ENCODE results near the gene NELL2.

The NELL2 gene

DNA sequence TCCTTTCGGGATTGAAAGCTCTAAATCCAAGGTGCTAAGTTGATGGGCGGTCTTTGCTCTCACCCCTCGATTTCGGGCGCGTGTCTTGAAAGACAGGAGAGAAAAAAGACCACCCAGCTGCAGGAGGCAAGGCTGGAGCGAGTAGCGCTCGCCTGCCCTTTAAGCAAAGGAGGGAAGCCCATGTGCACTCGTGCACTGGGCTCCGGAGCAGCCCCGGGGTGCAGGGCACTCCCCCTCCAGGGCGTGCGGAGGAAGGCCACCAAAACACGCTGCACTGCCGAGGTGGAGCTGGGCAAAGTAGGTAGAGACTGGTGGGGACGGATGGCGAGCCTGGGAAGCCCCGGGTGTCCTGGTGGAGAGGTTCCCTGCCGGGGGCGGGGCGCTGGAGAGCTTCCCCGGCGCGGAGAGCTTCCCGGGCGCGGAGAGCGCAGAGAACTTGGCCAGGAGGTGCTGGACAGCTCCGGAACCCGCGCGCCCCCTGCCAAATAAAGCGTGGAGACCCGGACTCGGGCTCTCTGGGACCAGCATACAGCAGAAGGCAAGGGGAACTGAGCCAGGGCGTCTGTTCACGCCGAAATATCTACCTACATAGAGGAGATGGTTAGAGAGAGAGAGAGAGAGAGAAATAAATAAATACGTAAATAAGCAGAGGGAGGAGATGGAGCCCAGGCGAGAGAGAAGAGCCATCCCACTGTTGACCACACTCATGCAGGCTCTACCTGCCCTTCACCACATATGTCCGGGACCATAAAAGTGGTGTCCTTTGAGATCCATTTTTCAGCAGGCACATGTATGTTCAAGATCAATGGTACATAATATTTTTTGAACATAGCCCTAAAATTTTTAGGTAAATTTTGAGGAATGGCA lies 662 bp upstream of the NELL2 start:
- Histone ChIP-seq H3K36me3 (ENCODE audit: control insufficient read depth in 1 of 2, insufficient read depth in 2 of 2, low read length in 2 of 2) (no peaks in the 10 kb centered on the region), H3K9ac (ENCODE audit: low read depth in 1 of 2, low read length in 2 of 2) (no peak overlapping the region), H3K4me1 (ENCODE audit: control insufficient read depth in 1 of 2, insufficient read depth in 2 of 2, low read length in 2 of 2) (peaks cover 12 to 24% of the 10 kb centered on the region in 2 donors), H3K4me3 (ENCODE audit: low read depth in 1 of 2, low read length in 2 of 2) (peak overlapping the region; percentile 72), H3K27me3 (ENCODE audit: control insufficient read depth in 1 of 2, insufficient read depth in 2 of 2, low read length in 2 of 2) (peaks cover 19 to 32% of the 10 kb centered on the region in 2 donors), H3K9me3 (ENCODE audit: control insufficient read depth in 1 of 2, low read length in 2 of 2) (peaks cover 4 to 5% of the 10 kb centered on the region in 2 donors), H3K27ac (ENCODE audit: low read depth, low read length) (no peak overlapping the region)

GRCh38 chr12:44875417-44875953 lies 630 bp downstream of the NELL2 start:
- no peaks in the 10 kb centered on the region for H3K36me3 ChIP-seq (ENCODE audit: control insufficient read depth in 1 of 2, insufficient read depth in 2 of 2, low read length in 2 of 2)
- H3K4me3 ChIP-seq (ENCODE audit: low read depth in 1 of 2, low read length in 2 of 2): peak overlapping the region; percentile 72
- no peak overlapping the region for H3K27ac ChIP-seq (ENCODE audit: low read depth, low read length)
- H3K27me3 ChIP-seq (ENCODE audit: control insufficient read depth in 1 of 2, insufficient read depth in 2 of 2, low read length in 2 of 2): peaks cover 25 to 32% of the 10 kb centered on the region in 2 donors
- peaks cover 0 to under 1% of the 10 kb centered on the region in 2 donors for H3K9me3 ChIP-seq (ENCODE audit: control insufficient read depth in 1 of 2, low read length in 2 of 2)
- peak overlapping the region; percentile 52 to 53 for H3K9ac ChIP-seq (ENCODE audit: low read depth in 1 of 2, low read length in 2 of 2)
- H3K4me1 ChIP-seq (ENCODE audit: control insufficient read depth in 1 of 2, insufficient read depth in 2 of 2, low read length in 2 of 2): peaks cover 12 to 24% of the 10 kb centered on the region in 2 donors

DNA sequence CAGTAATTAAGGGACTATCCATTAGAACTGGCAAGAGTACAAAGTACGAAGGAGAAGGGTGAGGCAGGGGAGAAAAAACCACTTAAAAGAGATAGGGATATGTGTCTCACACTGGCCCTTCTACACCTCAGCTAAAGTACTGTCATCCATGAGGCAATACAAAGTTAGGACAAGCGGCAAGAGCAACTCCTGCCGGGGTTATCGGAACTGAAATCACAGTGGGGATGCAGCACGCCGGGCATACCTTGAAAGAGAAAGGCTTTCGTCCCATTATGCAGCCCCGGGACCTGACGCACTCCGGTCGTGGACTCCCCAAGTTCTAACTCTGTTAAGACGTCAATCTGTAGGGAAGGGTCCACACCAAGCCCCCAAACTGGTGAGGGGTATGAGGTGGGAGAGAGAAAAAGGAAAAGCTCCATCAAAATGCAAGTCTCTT lies 1.1 kb downstream of the NELL2 start:
- no peaks in the 10 kb centered on the region for H3K36me3 ChIP-seq (ENCODE audit: control insufficient read depth in 1 of 2, insufficient read depth in 2 of 2, low read length in 2 of 2)
- peak overlapping the region; percentile 52 to 53 for H3K9ac ChIP-seq (ENCODE audit: low read depth in 1 of 2, low read length in 2 of 2)
- no peaks in the 10 kb centered on the region for H3K9me3 ChIP-seq (ENCODE audit: control insufficient read depth in 1 of 2, low read length in 2 of 2)
- H3K27ac ChIP-seq (ENCODE audit: low read depth, low read length): no peak overlapping the region
- H3K4me1 ChIP-seq (ENCODE audit: control insufficient read depth in 1 of 2, insufficient read depth in 2 of 2, low read length in 2 of 2): peaks cover 12 to 24% of the 10 kb centered on the region in 2 donors
- peaks cover 25 to 32% of the 10 kb centered on the region in 2 donors for H3K27me3 ChIP-seq (ENCODE audit: control insufficient read depth in 1 of 2, insufficient read depth in 2 of 2, low read length in 2 of 2)
- H3K4me3 ChIP-seq (ENCODE audit: low read depth in 1 of 2, low read length in 2 of 2): peak overlapping the region; percentile 72

DNA sequence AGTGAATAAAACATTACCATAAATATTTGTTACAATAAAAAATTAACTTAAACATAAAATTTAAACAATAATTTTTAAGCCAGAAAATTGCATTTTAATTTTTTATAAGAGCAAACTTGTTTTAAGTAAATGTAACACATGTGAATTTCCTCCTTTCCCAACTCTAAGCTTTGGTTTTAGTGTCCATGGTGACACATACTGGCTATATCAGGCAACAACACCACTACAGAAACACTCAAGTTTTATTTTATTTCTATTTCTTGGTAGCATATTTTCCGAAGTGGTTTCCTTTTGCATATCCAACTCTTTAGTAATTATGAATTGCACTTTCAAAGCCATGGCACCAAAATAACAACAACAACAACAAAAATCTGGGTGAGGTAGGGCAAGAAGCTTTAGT lies 2.2 kb downstream of the NELL2 start:
- H3K4me3 ChIP-seq (ENCODE audit: low read depth in 1 of 2, low read length in 2 of 2): no peak overlapping the region
- no peak overlapping the region for H3K27ac ChIP-seq (ENCODE audit: low read depth, low read length)
- peaks cover 12 to 24% of the 10 kb centered on the region in 2 donors for H3K4me1 ChIP-seq (ENCODE audit: control insufficient read depth in 1 of 2, insufficient read depth in 2 of 2, low read length in 2 of 2)
- peaks cover 25 to 41% of the 10 kb centered on the region in 2 donors for H3K27me3 ChIP-seq (ENCODE audit: control insufficient read depth in 1 of 2, insufficient read depth in 2 of 2, low read length in 2 of 2)
- H3K36me3 ChIP-seq (ENCODE audit: control insufficient read depth in 1 of 2, insufficient read depth in 2 of 2, low read length in 2 of 2): no peaks in the 10 kb centered on the region
- H3K9me3 ChIP-seq (ENCODE audit: control insufficient read depth in 1 of 2, low read length in 2 of 2): no peaks in the 10 kb centered on the region
- no peak overlapping the region for H3K9ac ChIP-seq (ENCODE audit: low read depth in 1 of 2, low read length in 2 of 2)

DNA sequence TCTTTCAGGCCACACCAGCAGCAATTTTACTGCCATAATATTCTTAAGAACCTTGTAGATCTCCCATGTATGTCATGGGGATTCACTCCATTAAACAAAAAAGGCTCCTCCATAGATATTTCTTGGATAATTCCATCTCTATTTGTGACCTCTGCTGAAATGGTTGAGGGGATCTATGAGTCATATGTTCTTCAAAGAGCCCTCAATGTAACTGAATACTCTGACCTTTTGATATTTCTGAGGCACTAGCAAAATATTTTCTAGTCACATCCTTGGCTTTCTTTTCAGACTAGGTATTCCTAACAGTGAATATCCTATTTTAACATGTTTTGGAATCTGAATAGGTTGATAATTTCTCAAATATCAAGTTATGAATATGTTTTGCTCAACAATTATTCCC lies 6.6 kb downstream of the NELL2 start:
- H3K27me3 ChIP-seq (ENCODE audit: control insufficient read depth in 1 of 2, insufficient read depth in 2 of 2, low read length in 2 of 2): peaks cover 10 to 14% of the 10 kb centered on the region in 2 donors
- H3K9me3 ChIP-seq (ENCODE audit: control insufficient read depth in 1 of 2, low read length in 2 of 2): no peaks in the 10 kb centered on the region
- H3K4me3 ChIP-seq (ENCODE audit: low read depth in 1 of 2, low read length in 2 of 2): no peak overlapping the region
- H3K27ac ChIP-seq (ENCODE audit: low read depth, low read length): no peak overlapping the region
- no peaks in the 10 kb centered on the region for H3K36me3 ChIP-seq (ENCODE audit: control insufficient read depth in 1 of 2, insufficient read depth in 2 of 2, low read length in 2 of 2)
- peaks cover under 1% of the 10 kb centered on the region in 2 donors for H3K4me1 ChIP-seq (ENCODE audit: control insufficient read depth in 1 of 2, insufficient read depth in 2 of 2, low read length in 2 of 2)
- no peak overlapping the region for H3K9ac ChIP-seq (ENCODE audit: low read depth in 1 of 2, low read length in 2 of 2)

DNA sequence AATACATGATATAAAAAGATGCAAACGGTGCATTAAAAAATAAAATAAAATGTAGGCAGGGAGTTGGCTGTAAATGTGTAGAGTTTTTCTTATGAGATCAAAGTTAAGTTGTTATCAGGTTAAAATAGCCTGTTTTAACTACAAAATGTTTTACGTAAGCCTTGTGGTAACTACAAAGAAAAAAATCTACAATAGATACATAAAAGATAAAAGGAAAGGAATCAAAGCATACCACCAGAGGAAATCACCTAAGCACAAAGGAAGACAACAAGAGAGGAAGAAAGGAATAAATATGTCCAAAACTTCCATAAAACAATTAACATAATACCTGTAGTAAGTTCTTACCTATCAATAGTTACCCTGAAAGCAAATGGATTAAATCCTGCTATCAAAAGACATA lies 12.2 kb downstream of the NELL2 start:
- H3K27ac ChIP-seq (ENCODE audit: low read depth, low read length): no peak overlapping the region
- no peaks in the 10 kb centered on the region for H3K4me1 ChIP-seq (ENCODE audit: control insufficient read depth in 1 of 2, insufficient read depth in 2 of 2, low read length in 2 of 2)
- H3K36me3 ChIP-seq (ENCODE audit: control insufficient read depth in 1 of 2, insufficient read depth in 2 of 2, low read length in 2 of 2): no peaks in the 10 kb centered on the region
- H3K9ac ChIP-seq (ENCODE audit: low read depth in 1 of 2, low read length in 2 of 2): no peak overlapping the region
- no peaks in the 10 kb centered on the region for H3K27me3 ChIP-seq (ENCODE audit: control insufficient read depth in 1 of 2, insufficient read depth in 2 of 2, low read length in 2 of 2)
- H3K9me3 ChIP-seq (ENCODE audit: control insufficient read depth in 1 of 2, low read length in 2 of 2): no peaks in the 10 kb centered on the region
- no peak overlapping the region for H3K4me3 ChIP-seq (ENCODE audit: low read depth in 1 of 2, low read length in 2 of 2)

GRCh38 chr12:44859998-44860689 lies 16.0 kb downstream of the NELL2 start:
- no peaks in the 10 kb centered on the region for H3K27me3 ChIP-seq (ENCODE audit: control insufficient read depth in 1 of 2, insufficient read depth in 2 of 2, low read length in 2 of 2)
- no peaks in the 10 kb centered on the region for H3K36me3 ChIP-seq (ENCODE audit: control insufficient read depth in 1 of 2, insufficient read depth in 2 of 2, low read length in 2 of 2)
- H3K4me1 ChIP-seq (ENCODE audit: control insufficient read depth in 1 of 2, insufficient read depth in 2 of 2, low read length in 2 of 2): no peaks in the 10 kb centered on the region
- H3K9ac ChIP-seq (ENCODE audit: low read depth in 1 of 2, low read length in 2 of 2): no peak overlapping the region
- H3K9me3 ChIP-seq (ENCODE audit: control insufficient read depth in 1 of 2, low read length in 2 of 2): no peaks in the 10 kb centered on the region
- no peak overlapping the region for H3K4me3 ChIP-seq (ENCODE audit: low read depth in 1 of 2, low read length in 2 of 2)
- H3K27ac ChIP-seq (ENCODE audit: low read depth, low read length): no peak overlapping the region

- no peaks in the 10 kb centered on the region for H3K27me3 ChIP-seq (ENCODE audit: control insufficient read depth in 1 of 2, insufficient read depth in 2 of 2, low read length in 2 of 2)
- no peaks in the 10 kb centered on the region for H3K4me1 ChIP-seq (ENCODE audit: control insufficient read depth in 1 of 2, insufficient read depth in 2 of 2, low read length in 2 of 2)
- no peaks in the 10 kb centered on the region for H3K9me3 ChIP-seq (ENCODE audit: control insufficient read depth in 1 of 2, low read length in 2 of 2)
- no peaks in the 10 kb centered on the region for H3K36me3 ChIP-seq (ENCODE audit: control insufficient read depth in 1 of 2, insufficient read depth in 2 of 2, low read length in 2 of 2)
- H3K27ac ChIP-seq (ENCODE audit: low read depth, low read length): no peak overlapping the region
- H3K4me3 ChIP-seq (ENCODE audit: low read depth in 1 of 2, low read length in 2 of 2): no peak overlapping the region
- H3K9ac ChIP-seq (ENCODE audit: low read depth in 1 of 2, low read length in 2 of 2): no peak overlapping the region
These were observed 17.8 kb downstream of the NELL2 start for GRCh38 chr12:44858226-44858855.

- no peak overlapping the region for H3K4me3 ChIP-seq (ENCODE audit: low read depth in 1 of 2, low read length in 2 of 2)
- no peaks in the 10 kb centered on the region for H3K9me3 ChIP-seq (ENCODE audit: control insufficient read depth in 1 of 2, low read length in 2 of 2)
- H3K36me3 ChIP-seq (ENCODE audit: control insufficient read depth in 1 of 2, insufficient read depth in 2 of 2, low read length in 2 of 2): no peaks in the 10 kb centered on the region
- no peaks in the 10 kb centered on the region for H3K4me1 ChIP-seq (ENCODE audit: control insufficient read depth in 1 of 2, insufficient read depth in 2 of 2, low read length in 2 of 2)
- H3K27ac ChIP-seq (ENCODE audit: low read depth, low read length): no peak overlapping the region
- peaks cover 0 to 3% of the 10 kb centered on the region in 2 donors for H3K27me3 ChIP-seq (ENCODE audit: control insufficient read depth in 1 of 2, insufficient read depth in 2 of 2, low read length in 2 of 2)
- no peak overlapping the region for H3K9ac ChIP-seq (ENCODE audit: low read depth in 1 of 2, low read length in 2 of 2)
These were observed 23.6 kb downstream of the NELL2 start for GRCh38 chr12:44852483-44852882.
